GM19025 (cell line): Measurements from ENCODE around the gene UQCRC1.

ENCODE experiments used
- ATAC-seq: cut with Tn5 transposase; IDR thresholded peaks from one replicate; pipeline ENCODE4 v1.9.1; 2021; ENCODE audit warnings: mild to moderate bottlenecking, low read depth, moderate library complexity; ENCODE audit not compliant: unreplicated experiment

UQCRC1 gene

GRCh38 chr3:48575366-48575765 is 34.1 kb downstream of the UQCRC1 start:
- no peak for ATAC-seq

GRCh38 chr3:48573973-48574585 is 35.4 kb downstream of the UQCRC1 start:
- no peak for ATAC-seq

GRCh38 chr3:48572517-48572916 is 36.9 kb downstream of the UQCRC1 start:
- ATAC-seq, result no peak

- ATAC-seq, result no peak
Measured at GRCh38 chr3:48571938-48572337, 37.5 kb downstream of the UQCRC1 start.

- no peak for ATAC-seq
Measured at GRCh38 chr3:48569808-48570450, 39.5 kb downstream of the UQCRC1 start.

GRCh38 chr3:48569400-48569799 is 40.0 kb downstream of the UQCRC1 start:
- ATAC-seq, result no peak

- no peak for ATAC-seq
Measured at GRCh38 chr3:48568476-48568875, 41.0 kb downstream of the UQCRC1 start.

- ATAC-seq, result no peak
Measured at GRCh38 chr3:48567500-48567899, 41.9 kb downstream of the UQCRC1 start.

GRCh38 chr3:48567090-48567489 is 42.4 kb downstream of the UQCRC1 start:
- ATAC-seq, result no peak

GRCh38 chr3:48566401-48566760 is 43.1 kb downstream of the UQCRC1 start:
- no peak for ATAC-seq

GRCh38 chr3:48565591-48566400 is 43.6 kb downstream of the UQCRC1 start:
- ATAC-seq, result no peak

GRCh38 chr3:48565186-48565585 is 44.3 kb downstream of the UQCRC1 start:
- no peak for ATAC-seq

GRCh38 chr3:48564667-48565066 is 44.8 kb downstream of the UQCRC1 start:
- no peak for ATAC-seq

GRCh38 chr3:48564022-48564421 is 45.4 kb downstream of the UQCRC1 start:
- ATAC-seq, result no peak

- no peak for ATAC-seq
Measured at GRCh38 chr3:48563382-48563918, 46.0 kb downstream of the UQCRC1 start, which contains the start of gene UCN2. Gene UCN2 (minus strand): TSS chr3:48563781. CDS start chr3:48563124, 657 bp downstream.

GRCh38 chr3:48562367-48563095 is 46.9 kb downstream of the UQCRC1 start:
- no peak for ATAC-seq

GRCh38 chr3:48561045-48561736 is 48.3 kb downstream of the UQCRC1 start:
- no peak for ATAC-seq

GRCh38 chr3:48560648-48561018 is 48.8 kb downstream of the UQCRC1 start:
- ATAC-seq, result no peak

GRCh38 chr3:48558493-48559134 is 50.8 kb downstream of the UQCRC1 start:
- ATAC-seq, result no peak
